HepG2 (cell line): Measurements from ENCODE around the gene N4BP2. TPM values are rescaled to one million over a fixed set of nuclear protein-coding genes. Genes with fewer than 3 reads are reported as not detected.

ENCODE experiments used
- ARNT2 ChIP-seq: sonication (generic); formaldehyde crosslinking; IDR thresholded peaks from 2 replicates; pipeline ENCODE4 v1.8.0; 2022; ENCODE audit warnings: mild to moderate bottlenecking, low read depth, missing genetic modification reagents, moderate library complexity
- BHLHE40 ChIP-seq: IDR thresholded peaks from 2 replicates; pipeline ENCODE4 v1.6.1; 2011; ENCODE audit warnings: low read length, improper control_type of control experiment
- CC2D1A ChIP-seq: sonication (generic); formaldehyde crosslinking; IDR thresholded peaks from 2 replicates; pipeline ENCODE4 v1.8.1; 2023; ENCODE audit warnings: mild to moderate bottlenecking, missing genetic modification reagents
- CENPT ChIP-seq: sonication (generic); formaldehyde crosslinking; IDR thresholded peaks from 2 replicates; pipeline ENCODE4 v1.8.0; 2022; ENCODE audit warnings: low read depth, mild to moderate bottlenecking, moderate library complexity, missing genetic modification reagents
- CENPX ChIP-seq: sonication (generic); formaldehyde crosslinking; IDR thresholded peaks from 2 replicates; pipeline ENCODE4 v1.9.0; 2021; ENCODE audit warnings: mild to moderate bottlenecking, missing genetic modification reagents, moderate library complexity
- ESRRA ChIP-seq: sonication (generic); formaldehyde crosslinking; IDR thresholded peaks from 2 replicates; pipeline ENCODE4 v1.5.1; 2020; ENCODE audit warnings: mild to moderate bottlenecking, low read depth, missing genetic modification reagents
- HOXA9 ChIP-seq: sonication (generic); formaldehyde crosslinking; IDR thresholded peaks from 2 replicates; pipeline ENCODE4 v1.8.1; 2022; ENCODE audit warnings: missing genetic modification reagents, mild to moderate bottlenecking, moderate library complexity, borderline replicate concordance
- KDM1A ChIP-seq: IDR thresholded peaks from 2 replicates; pipeline ENCODE4 v1.6.1; 2016; ENCODE audit warnings: missing compliant biosample characterization
- MAZ ChIP-seq, 2 experiments: sonication (generic) in 1 of 2; formaldehyde crosslinking in 1 of 2; IDR thresholded peaks; 2 replicates each; pipeline versions ENCODE4 v1.5.0 to v1.6.1; 2012 to 2020; ENCODE audit warnings: low read depth in 2 of 2, mild to moderate bottlenecking in 2 of 2, borderline replicate concordance in 1 of 2, improper control_type of control experiment in 1 of 2, low read length in 1 of 2, missing genetic modification reagents in 1 of 2, moderate library complexity in 1 of 2
- MLLT10 ChIP-seq: sonication (generic); formaldehyde crosslinking; IDR thresholded peaks from 2 replicates; pipeline ENCODE4 v1.4.0; 2020; ENCODE audit warnings: missing genetic modification reagents
- NFIB ChIP-seq: sonication (generic); formaldehyde crosslinking; IDR thresholded peaks from 2 replicates; pipeline ENCODE4 v1.9.0; 2021; ENCODE audit warnings: missing genetic modification reagents, mild to moderate bottlenecking, borderline replicate concordance
- SALL1 ChIP-seq: sonication (generic); formaldehyde crosslinking; IDR thresholded peaks from 2 replicates; pipeline ENCODE4 v1.8.0; 2022; ENCODE audit warnings: mild to moderate bottlenecking, missing genetic modification reagents
- SRSF9 ChIP-seq: fragments of 200-400 bp; formaldehyde crosslinking; IDR thresholded peaks from 2 replicates; pipeline ENCODE4 v1.6.1; 2018; ENCODE audit warnings: borderline replicate concordance, mild to moderate bottlenecking, low read depth, low read length; ENCODE audit not compliant: insufficient read depth, poor library complexity, severe bottlenecking
- TBX2 ChIP-seq: sonication (generic); formaldehyde crosslinking; IDR thresholded peaks from 2 replicates; pipeline ENCODE4 v1.5.0; 2020; ENCODE audit warnings: missing genetic modification reagents, mild to moderate bottlenecking, borderline replicate concordance
- XBP1 ChIP-seq: sonication (generic); formaldehyde crosslinking; IDR thresholded peaks from 2 replicates; pipeline ENCODE4 v1.5.0; 2020; ENCODE audit warnings: missing genetic modification reagents
- YEATS4 ChIP-seq: sonication (generic); formaldehyde crosslinking; IDR thresholded peaks from 2 replicates; pipeline ENCODE4 v1.4.0; 2020; ENCODE audit warnings: missing genetic modification reagents, borderline replicate concordance
- ZNF234 ChIP-seq: sonication (generic); formaldehyde crosslinking; conservative IDR thresholded peaks from 2 replicates; pipeline ENCODE4 v1.5.1; 2020; ENCODE audit warnings: mild to moderate bottlenecking, missing genetic modification reagents
- ZNF253 ChIP-seq: sonication (generic); formaldehyde crosslinking; IDR thresholded peaks from 2 replicates; pipeline ENCODE4 v1.8.0; 2022; ENCODE audit warnings: mild to moderate bottlenecking, missing genetic modification reagents, borderline replicate concordance
- ZNF367 ChIP-seq: sonication (generic); formaldehyde crosslinking; IDR thresholded peaks from 2 replicates; pipeline ENCODE4 v1.4.0; 2020; ENCODE audit warnings: missing genetic modification reagents, borderline replicate concordance
- ZNF432 ChIP-seq: sonication (generic); formaldehyde crosslinking; IDR thresholded peaks from 2 replicates; pipeline ENCODE4 v1.5.0; 2020; ENCODE audit warnings: missing genetic modification reagents, mild to moderate bottlenecking, borderline replicate concordance
- ZNF460 ChIP-seq: sonication (generic); formaldehyde crosslinking; IDR thresholded peaks from 2 replicates; pipeline ENCODE4 v1.5.1; 2020; ENCODE audit warnings: missing genetic modification reagents, mild to moderate bottlenecking, borderline replicate concordance
- ZSCAN20 ChIP-seq: sonication (generic); formaldehyde crosslinking; IDR thresholded peaks from 2 replicates; pipeline ENCODE4 v1.4.0; 2020; ENCODE audit warnings: missing genetic modification reagents, mild to moderate bottlenecking, borderline replicate concordance
- polyA plus RNA-seq, 8 experiments: library from polyadenylated mRNA; depleted of rRNA in 3 of 8; stranded (reverse) in 7 of 8; unstranded in 1 of 8; fragments of >200 nt; fragmentation: Illumina TruSeq in 4 of 8; extraction: Trizol in 4 of 8; gene quantifications; 2 replicates each; pipeline versions ENCODE4 v1.2.1 to v1.2.3, GENCODE V29; 2011 to 2016; ENCODE audit warnings: low read depth in 4 of 8, missing spikeins in 1 of 8, mixed read lengths in 1 of 8; ENCODE audit not compliant: insufficient read depth in 1 of 8
- total RNA-seq, 5 experiments: library from RNA; depleted of rRNA; stranded (reverse); fragments of >200 nt; fragmentation: Illumina TruSeq; extraction: Trizol; gene quantifications; 2 replicates each; pipeline ENCODE4 v1.2.3, GENCODE V29; 2016; ENCODE audit warnings: low read depth in 1 of 5
- TF ChIP-seq, protein P1 (sequence below): sonication (generic); IDR thresholded peaks from 2 replicates; pipeline ENCODE4 v1.6.1; 2016; ENCODE audit warnings: low read depth, borderline replicate concordance
- TF ChIP-seq, protein P2 (sequence below): sonication (generic); formaldehyde crosslinking; IDR thresholded peaks from 2 replicates; pipeline ENCODE4 v1.4.0; 2020; ENCODE audit warnings: missing genetic modification reagents
- TF ChIP-seq, protein P3 (sequence below): sonication (generic); formaldehyde crosslinking; IDR thresholded peaks from 2 replicates; pipeline ENCODE4 v1.4.0; 2020; ENCODE audit warnings: missing genetic modification reagents, low read depth, mild to moderate bottlenecking, borderline replicate concordance

The N4BP2 gene
- total and polyA plus RNA-seq, 2 of the 13 experiments (the other 11 are each of a cell fraction or from before 2014, with no cell fraction given) = 5.6 to 12.9 TPM

DNA sequence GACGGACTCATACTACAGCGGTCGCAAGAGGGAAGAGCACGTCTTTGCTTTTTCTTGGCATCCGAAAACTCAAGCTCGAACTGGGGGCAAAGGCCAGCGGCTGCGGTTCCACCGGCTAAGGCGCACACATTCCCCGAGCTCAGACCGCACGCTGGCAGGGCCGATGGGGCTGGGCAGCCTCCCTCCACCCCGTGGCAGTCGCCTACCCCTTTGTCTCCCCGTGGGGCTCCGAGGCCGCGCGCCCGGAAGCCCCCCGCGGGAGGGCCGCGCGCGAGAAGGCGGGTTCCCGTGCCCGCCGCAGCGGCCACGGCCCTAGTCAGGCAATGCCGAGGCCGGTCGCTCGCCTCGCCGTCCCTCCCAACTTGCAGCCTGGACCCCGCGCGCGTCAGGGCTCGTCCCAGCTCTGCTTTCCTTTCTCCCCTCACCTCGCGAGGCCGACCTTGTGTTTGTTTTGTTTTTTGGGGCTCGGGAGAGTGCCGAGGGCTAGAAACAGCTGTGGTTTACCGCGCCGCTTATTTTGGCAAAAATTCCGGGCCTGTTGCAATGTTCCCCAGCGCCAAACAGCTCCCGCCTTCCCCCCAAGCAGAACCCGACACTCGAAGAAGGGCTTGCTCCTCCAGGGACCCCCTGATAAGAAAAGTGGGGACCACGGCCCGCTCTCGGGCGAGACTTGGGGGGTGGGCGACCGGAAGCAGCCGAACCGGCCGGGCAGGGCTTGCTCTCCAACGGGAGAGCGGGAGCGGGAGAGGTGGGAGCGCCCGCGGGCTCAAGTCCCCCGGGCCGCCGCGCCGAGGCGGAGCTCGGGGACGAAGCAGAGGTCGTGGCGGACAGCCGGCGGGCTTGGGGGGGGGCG, 561 bp upstream of the N4BP2 start (continued):
- TF ChIP-seq, protein P1, sequence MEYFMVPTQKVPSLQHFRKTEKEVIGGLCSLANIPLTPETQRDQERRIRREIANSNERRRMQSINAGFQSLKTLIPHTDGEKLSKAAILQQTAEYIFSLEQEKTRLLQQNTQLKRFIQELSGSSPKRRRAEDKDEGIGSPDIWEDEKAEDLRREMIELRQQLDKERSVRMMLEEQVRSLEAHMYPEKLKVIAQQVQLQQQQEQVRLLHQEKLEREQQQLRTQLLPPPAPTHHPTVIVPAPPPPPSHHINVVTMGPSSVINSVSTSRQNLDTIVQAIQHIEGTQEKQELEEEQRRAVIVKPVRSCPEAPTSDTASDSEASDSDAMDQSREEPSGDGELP = 0 out of 2 replicates have a peak, but pooled peaks have one; percentile 2
- TF ChIP-seq ZNF234 (CRISPR knock-in tag) = no peak; the same call in 1 of the 2 replicates
- no peak for TF ChIP-seq ZNF432 (CRISPR knock-in tag)
- no peak for TF ChIP-seq CENPX (CRISPR knock-in tag)
- no peak for TF ChIP-seq BHLHE40
- TF ChIP-seq MLLT10 (CRISPR knock-in tag) = no peak
- no peak for TF ChIP-seq CENPT (CRISPR knock-in tag)
- TF ChIP-seq CC2D1A (CRISPR knock-in tag) = no peak
- TF ChIP-seq XBP1 = no peak; the same call in 1 of the 2 replicates
- TF ChIP-seq TBX2 = no peak
- no peak; the same call in 1 of the 2 replicates for TF ChIP-seq MAZ (IDR thresholded peaks at IDR 0.05; ENCODE audit: borderline replicate concordance, low read depth, low read length)
- TF ChIP-seq MAZ (CRISPR knock-in tag; IDR thresholded peaks at IDR 0.05; ENCODE audit: low read depth) = peak; percentile 23; the same call in 1 of the 2 replicates
- TF ChIP-seq NFIB (CRISPR knock-in tag) = no peak
- TF ChIP-seq ZNF367 (CRISPR knock-in tag) = no peak
- no peak for TF ChIP-seq ZNF253 (CRISPR knock-in tag)
- no peak for TF ChIP-seq ZNF460 (CRISPR knock-in tag)
- TF ChIP-seq ARNT2 (CRISPR knock-in tag) = no peak
- TF ChIP-seq, protein P2, sequence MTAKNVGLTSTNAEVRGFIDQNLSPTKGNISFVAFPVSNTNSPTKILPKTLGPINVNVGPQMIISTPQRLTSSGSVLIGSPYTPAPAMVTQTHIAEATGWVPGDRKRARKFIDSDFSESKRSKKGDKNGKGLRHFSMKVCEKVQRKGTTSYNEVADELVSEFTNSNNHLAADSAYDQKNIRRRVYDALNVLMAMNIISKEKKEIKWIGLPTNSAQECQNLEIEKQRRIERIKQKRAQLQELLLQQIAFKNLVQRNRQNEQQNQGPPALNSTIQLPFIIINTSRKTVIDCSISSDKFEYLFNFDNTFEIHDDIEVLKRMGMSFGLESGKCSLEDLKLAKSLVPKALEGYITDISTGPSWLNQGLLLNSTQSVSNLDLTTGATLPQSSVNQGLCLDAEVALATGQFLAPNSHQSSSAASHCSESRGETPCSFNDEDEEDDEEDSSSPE (CRISPR knock-in tag) = no peak
- TF ChIP-seq KDM1A (CRISPR knock-in tag) = no peak
- peak; percentile 58 for TF ChIP-seq SALL1 (CRISPR knock-in tag)
- TF ChIP-seq ESRRA (CRISPR knock-in tag) = no peak
- no peak for TF ChIP-seq YEATS4 (CRISPR knock-in tag)
- TF ChIP-seq ZSCAN20 (CRISPR knock-in tag) = no peak
- TF ChIP-seq SRSF9 = no peak
- no peak for TF ChIP-seq HOXA9
- TF ChIP-seq, protein P3, sequence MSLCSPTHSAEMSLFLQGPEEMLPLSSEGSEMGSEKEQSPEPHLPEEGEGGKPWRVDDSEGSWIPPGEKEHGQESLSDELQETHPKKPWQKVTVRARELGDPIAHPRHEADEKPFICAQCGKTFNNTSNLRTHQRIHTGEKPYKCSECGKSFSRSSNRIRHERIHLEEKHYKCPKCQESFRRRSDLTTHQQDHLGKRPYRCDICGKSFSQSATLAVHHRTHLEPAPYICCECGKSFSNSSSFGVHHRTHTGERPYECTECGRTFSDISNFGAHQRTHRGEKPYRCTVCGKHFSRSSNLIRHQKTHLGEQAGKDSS (CRISPR knock-in tag) = peak; percentile 56; the same call in 1 of the 2 replicates
